Small intestine (tissue), 7 donors: Measurements from ENCODE around the gene MYO1B. TPM values are rescaled to one million over a fixed set of nuclear protein-coding genes. Genes with fewer than 3 reads are reported as not detected.

Source experiments
- DNase-seq, 2 donors: peaks; one replicate each; pipeline versions ENCODE4 v3.0.0 to v3.0.0-alpha.2; 2013
- FAIRE-seq: peaks from 2 replicates; lab custom pipeline; 2012; peaks lifted over from hg19 to GRCh38; lab: Jason Lieb, UNC
- H3K27ac ChIP-seq, 3 donors: one replicate each; pipeline ENCODE4 v1.5.1; 2013; ENCODE audit warnings: low read length in 2 of 3, mild to moderate bottlenecking in 2 of 3, control low read depth in 1 of 3, inconsistent platforms in 1 of 3, low read depth in 1 of 3, moderate library complexity in 1 of 3
- H3K27me3 ChIP-seq, 3 donors: one replicate each; pipeline ENCODE4 v1.6.1; 2013; ENCODE audit warnings: low read length in 3 of 3, inconsistent platforms in 1 of 3; ENCODE audit not compliant: control insufficient read depth in 3 of 3, insufficient read depth in 3 of 3
- H3K36me3 ChIP-seq, 3 donors: one replicate each; pipeline ENCODE4 v1.6.1; 2013; ENCODE audit warnings: low read length in 3 of 3, inconsistent platforms in 1 of 3, low read depth in 1 of 3, mild to moderate bottlenecking in 1 of 3, moderate library complexity in 1 of 3; ENCODE audit not compliant: control insufficient read depth in 3 of 3, insufficient read depth in 2 of 3
- H3K4me1 ChIP-seq, 3 donors: one replicate each; pipeline ENCODE4 v1.6.1; 2013; ENCODE audit warnings: low read length in 2 of 3, inconsistent platforms in 1 of 3, low read depth in 1 of 3, mild to moderate bottlenecking in 1 of 3, moderate library complexity in 1 of 3; ENCODE audit not compliant: control insufficient read depth in 3 of 3, insufficient read depth in 2 of 3
- H3K4me3 ChIP-seq, 3 donors: one replicate each; pipeline ENCODE4 v1.5.1; 2013; ENCODE audit warnings: low read length in 3 of 3, control low read depth in 1 of 3, inconsistent platforms in 1 of 3, low read depth in 1 of 3, mild to moderate bottlenecking in 1 of 3, moderate library complexity in 1 of 3
- H3K9me3 ChIP-seq, 2 donors: one replicate each; pipeline ENCODE4 v1.6.1; 2013; ENCODE audit warnings: low read depth in 1 of 2, low read length in 1 of 2; ENCODE audit not compliant: control insufficient read depth in 2 of 2, insufficient read depth in 1 of 2
- WGBS, 3 donors: extraction: QIAGEN DNeasy Blood & Tissue Kit; methylation state at CpG; one replicate each; pipeline ENCODE4 v1.1.7; 2013; 5-methylcytosine and 5-hydroxymethylcytosine counted together
- polyA plus RNA-seq, 4 donors: library from polyadenylated mRNA; stranded (reverse) in 3 of 4; unstranded in 1 of 4; fragments of 200-250 nt in 3 of 4; fragments of 120-200 nt in 1 of 4; gene quantifications; one replicate each; pipeline versions ENCODE4 v1.2.1 to v1.2.3, GENCODE V29; 2013
- donor health status: healthy with polysubstance abuse.
- donor health status: control.
- donor health status: control.
- donor health status: Bipolar disorder and iron deficiency.
- donor health status: healthy.

The MYO1B gene
- polyA plus RNA-seq, 4 donors: 8.1 to 34.8 (median 12.9) TPM

- no peak for FAIRE-seq
- H3K4me3 ChIP-seq: no peak overlapping the region
- WGBS, 3 donors: 70 to 72% (median 71%) methylated on average over 4 of the region's 4 CpGs
These were observed 40.8 kb upstream of the MYO1B start for GRCh38 chr2:191204433-191204832.

GRCh38 chr2:191206613-191207471 is 38.4 kb upstream of the MYO1B start:
- WGBS, 3 donors: 83 to 89% (median 84%) methylated on average over 13 of the region's 13 CpGs
- Histone ChIP-seq H3K36me3 (no peaks in the 10 kb centered on the region), H3K27ac (peak overlapping the region in 1 of 3 donors; percentile 43), H3K4me3 (no peak overlapping the region), H3K27me3 (no peaks in the 10 kb centered on the region), H3K9me3 (no peaks in the 10 kb centered on the region), H3K4me1 (no peaks in the 10 kb centered on the region)
- FAIRE-seq (no peak), DNase-seq (peak in 1 of 2 donors; percentile 43)

More at GRCh38 chr2:191204433-191204832, 40.8 kb upstream of the MYO1B start:
- peak overlapping the region in 1 of 3 donors; percentile 66 for H3K27ac ChIP-seq
- H3K4me1 ChIP-seq: no peaks in the 10 kb centered on the region
- DNase-seq: no peak
- no peaks in the 10 kb centered on the region for H3K27me3 ChIP-seq
- H3K36me3 ChIP-seq: no peaks in the 10 kb centered on the region
- no peaks in the 10 kb centered on the region for H3K9me3 ChIP-seq

DNA sequence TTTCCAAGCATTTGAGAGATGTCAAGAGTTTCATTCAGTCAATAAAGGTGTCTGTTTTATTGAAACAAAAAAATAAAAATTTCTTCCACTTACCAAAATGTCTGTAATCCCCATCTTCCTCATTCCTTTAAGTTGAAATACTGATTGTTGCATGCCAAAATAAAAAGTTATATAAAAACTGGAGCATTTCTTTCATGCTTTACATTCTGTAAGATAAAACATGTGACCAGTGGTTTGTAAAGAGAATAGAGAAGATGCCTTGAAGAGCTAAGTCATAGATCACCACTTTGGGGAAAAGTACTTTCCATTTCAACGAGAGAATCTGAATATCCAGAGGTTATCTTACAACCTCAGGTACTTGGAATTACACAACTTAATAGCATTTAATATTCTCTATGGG is 35.9 kb upstream of the MYO1B start:
- 62 to 91% (median 84%) methylated on average over 1 of the region's 1 CpG for WGBS, 3 donors
- H3K27ac ChIP-seq: no peak overlapping the region
- FAIRE-seq (no peak), DNase-seq (no peak)
- H3K27me3 ChIP-seq: no peaks in the 10 kb centered on the region
- H3K4me1 ChIP-seq: no peaks in the 10 kb centered on the region
- no peaks in the 10 kb centered on the region for H3K36me3 ChIP-seq
- H3K4me3 ChIP-seq: no peak overlapping the region
- H3K9me3 ChIP-seq: no peaks in the 10 kb centered on the region

DNA sequence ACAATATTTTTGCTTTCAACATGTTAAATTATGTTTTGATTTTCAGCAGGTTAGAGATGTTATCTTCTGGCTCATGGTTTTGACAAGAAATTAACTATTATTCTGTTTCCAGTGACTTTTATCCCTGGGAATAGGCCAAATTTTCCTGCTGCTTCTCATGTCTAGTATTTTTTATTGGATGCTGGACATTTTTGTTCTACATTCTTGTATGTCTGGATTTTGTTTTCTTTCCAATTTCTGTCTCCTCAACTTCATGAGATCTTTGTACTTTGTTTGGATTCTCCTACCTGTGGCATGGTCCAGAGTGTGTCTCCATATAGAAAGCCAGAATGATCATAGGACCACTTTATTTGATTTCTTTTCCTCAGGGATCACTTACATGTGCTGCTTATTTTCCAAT is 33.1 kb upstream of the MYO1B start:
- FAIRE-seq: no peak
- Histone ChIP-seq H3K27me3 (no peaks in the 10 kb centered on the region), H3K9me3 (no peaks in the 10 kb centered on the region), H3K4me3 (no peak overlapping the region), H3K4me1 (no peaks in the 10 kb centered on the region), H3K36me3 (no peaks in the 10 kb centered on the region), H3K27ac (no peak overlapping the region)
- DNase-seq: no peak

- Histone ChIP-seq H3K27me3 (no peaks in the 10 kb centered on the region), H3K4me3 (no peak overlapping the region), H3K27ac (no peak overlapping the region), H3K4me1 (no peaks in the 10 kb centered on the region), H3K36me3 (no peaks in the 10 kb centered on the region), H3K9me3 (no peaks in the 10 kb centered on the region)
- FAIRE-seq (no peak), DNase-seq (no peak)
These were observed 31.9 kb upstream of the MYO1B start for GRCh38 chr2:191213333-191213732.

GRCh38 chr2:191215230-191215629 is 30.0 kb upstream of the MYO1B start:
- Histone ChIP-seq H3K27me3 (no peaks in the 10 kb centered on the region), H3K27ac (no peak overlapping the region), H3K4me3 (no peak overlapping the region), H3K4me1 (no peaks in the 10 kb centered on the region), H3K9me3 (no peaks in the 10 kb centered on the region), H3K36me3 (no peaks in the 10 kb centered on the region)
- WGBS, 3 donors: 52 to 80% (median 57%) methylated on average over 1 of the region's 1 CpG
- no peak for FAIRE-seq
- DNase-seq: no peak

DNA sequence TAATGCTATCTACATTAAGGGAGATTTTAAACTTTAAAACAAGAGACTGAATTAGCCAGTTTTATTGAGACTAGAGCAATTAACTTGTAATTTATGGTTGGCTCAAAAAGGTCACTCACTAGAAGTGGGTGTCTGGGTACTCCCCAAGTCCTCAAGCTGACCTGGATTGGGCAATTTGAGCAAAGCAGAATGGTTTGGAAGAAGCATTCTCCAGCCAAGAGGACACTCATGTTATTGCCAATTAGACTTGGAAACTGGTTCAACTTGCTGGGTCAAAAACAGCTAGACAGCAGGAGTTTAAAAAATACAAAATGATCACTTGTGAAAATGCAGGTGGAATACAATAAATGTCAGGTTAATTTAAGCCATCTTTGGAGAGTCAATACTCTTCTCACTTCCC is 29.5 kb upstream of the MYO1B start:
- Histone ChIP-seq H3K4me3 (no peak overlapping the region), H3K36me3 (no peaks in the 10 kb centered on the region), H3K9me3 (no peaks in the 10 kb centered on the region), H3K27me3 (no peaks in the 10 kb centered on the region), H3K4me1 (no peaks in the 10 kb centered on the region), H3K27ac (no peak overlapping the region)
- FAIRE-seq (no peak), DNase-seq (no peak)

DNA sequence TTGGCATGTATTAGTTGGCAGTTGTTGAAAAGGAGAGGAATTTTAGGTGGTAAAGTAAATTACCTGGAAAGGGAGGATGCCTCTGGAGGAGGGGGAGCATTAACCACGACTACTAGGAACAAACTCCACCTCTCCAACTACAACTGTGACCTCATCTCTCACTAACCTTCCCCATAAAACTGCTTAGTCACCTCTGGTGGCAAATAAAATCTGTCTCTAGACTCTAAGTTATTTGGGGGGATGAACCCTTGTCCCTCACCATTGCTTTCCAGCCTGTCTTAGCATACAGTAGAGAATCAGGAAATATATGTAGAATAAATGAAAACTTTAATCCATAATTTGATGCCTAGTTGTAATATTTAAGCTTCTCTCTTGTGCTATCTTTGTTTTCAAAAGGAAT is 27.6 kb upstream of the MYO1B start:
- H3K9me3 ChIP-seq: no peaks in the 10 kb centered on the region
- H3K27ac ChIP-seq: no peak overlapping the region
- H3K4me1 ChIP-seq: no peaks in the 10 kb centered on the region
- no peaks in the 10 kb centered on the region for H3K36me3 ChIP-seq
- DNase-seq (peak; percentile 11 to 41), FAIRE-seq (no peak)
- H3K4me3 ChIP-seq: no peak overlapping the region
- 5 to 19% (median 6%) methylated on average over 1 of the region's 1 CpG for WGBS, 3 donors
- H3K27me3 ChIP-seq: no peaks in the 10 kb centered on the region
